ENCODE results near the gene ASF1B.

ASF1B gene

GRCh38 chr19:14138576-14139265 is 2.3 kb upstream of the ASF1B start:
- DNase-seq (ENCODE audit: low spot score) = no peak
- in situ Hi-C loops (cut with MboI; ENCODE audit: low pct_unique_long_range_greater_than_20kb, low sequenced_read_pairs, unreplicated experiment) = no loop called here
- TF ChIP-seq, protein P1, sequence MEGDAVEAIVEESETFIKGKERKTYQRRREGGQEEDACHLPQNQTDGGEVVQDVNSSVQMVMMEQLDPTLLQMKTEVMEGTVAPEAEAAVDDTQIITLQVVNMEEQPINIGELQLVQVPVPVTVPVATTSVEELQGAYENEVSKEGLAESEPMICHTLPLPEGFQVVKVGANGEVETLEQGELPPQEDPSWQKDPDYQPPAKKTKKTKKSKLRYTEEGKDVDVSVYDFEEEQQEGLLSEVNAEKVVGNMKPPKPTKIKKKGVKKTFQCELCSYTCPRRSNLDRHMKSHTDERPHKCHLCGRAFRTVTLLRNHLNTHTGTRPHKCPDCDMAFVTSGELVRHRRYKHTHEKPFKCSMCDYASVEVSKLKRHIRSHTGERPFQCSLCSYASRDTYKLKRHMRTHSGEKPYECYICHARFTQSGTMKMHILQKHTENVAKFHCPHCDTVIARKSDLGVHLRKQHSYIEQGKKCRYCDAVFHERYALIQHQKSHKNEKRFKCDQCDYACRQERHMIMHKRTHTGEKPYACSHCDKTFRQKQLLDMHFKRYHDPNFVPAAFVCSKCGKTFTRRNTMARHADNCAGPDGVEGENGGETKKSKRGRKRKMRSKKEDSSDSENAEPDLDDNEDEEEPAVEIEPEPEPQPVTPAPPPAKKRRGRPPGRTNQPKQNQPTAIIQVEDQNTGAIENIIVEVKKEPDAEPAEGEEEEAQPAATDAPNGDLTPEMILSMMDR (IDR thresholded peaks at IDR 0.05; ENCODE audit: extremely low read depth, insufficient read depth, missing control alignments) = no peak

- DNase-seq (ENCODE audit: low spot score) = no peak
- in situ Hi-C loops (cut with MboI; ENCODE audit: low pct_unique_long_range_greater_than_20kb, low sequenced_read_pairs, unreplicated experiment) = no loop called here
- TF ChIP-seq, protein P1 (IDR thresholded peaks at IDR 0.05; ENCODE audit: extremely low read depth, insufficient read depth, missing control alignments) = no peak
Observed at GRCh38 chr19:14135985-14136508, 342 bp downstream of the ASF1B start.

DNA sequence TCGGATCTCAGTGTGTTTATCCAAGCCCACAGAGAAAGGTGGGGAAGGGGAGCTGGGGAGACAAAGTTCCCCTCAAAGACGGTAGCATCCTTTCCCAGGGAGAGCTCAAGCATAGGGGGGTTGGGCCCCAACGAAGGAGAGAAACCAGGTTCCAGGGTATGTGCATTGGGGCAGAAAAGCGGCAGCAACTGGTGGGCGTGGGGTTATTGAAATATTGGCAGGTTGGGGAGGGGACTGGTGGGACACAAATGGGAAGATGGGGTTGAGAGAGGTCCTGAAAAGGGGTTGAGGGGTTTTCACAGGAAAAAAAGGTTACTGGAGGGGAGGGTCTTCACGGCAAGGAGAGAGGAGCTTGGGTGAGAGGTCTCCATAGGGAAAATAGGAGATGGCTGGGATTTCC is 1.0 kb downstream of the ASF1B start:
- in situ Hi-C loops (cut with MboI; ENCODE audit: low pct_unique_long_range_greater_than_20kb, low sequenced_read_pairs, unreplicated experiment) = no loop called here
- DNase-seq (ENCODE audit: low spot score) = no peak
- TF ChIP-seq, protein P1 (IDR thresholded peaks at IDR 0.05; ENCODE audit: extremely low read depth, insufficient read depth, missing control alignments) = no peak

GRCh38 chr19:14127929-14128509 is 8.4 kb downstream of the ASF1B start:
- TF ChIP-seq, protein P1 (IDR thresholded peaks at IDR 0.05; ENCODE audit: extremely low read depth, insufficient read depth, missing control alignments) = no peak
- no peak for DNase-seq (ENCODE audit: low spot score)
- in situ Hi-C loops (cut with MboI; ENCODE audit: low pct_unique_long_range_greater_than_20kb, low sequenced_read_pairs, unreplicated experiment) = no loop called here

DNA sequence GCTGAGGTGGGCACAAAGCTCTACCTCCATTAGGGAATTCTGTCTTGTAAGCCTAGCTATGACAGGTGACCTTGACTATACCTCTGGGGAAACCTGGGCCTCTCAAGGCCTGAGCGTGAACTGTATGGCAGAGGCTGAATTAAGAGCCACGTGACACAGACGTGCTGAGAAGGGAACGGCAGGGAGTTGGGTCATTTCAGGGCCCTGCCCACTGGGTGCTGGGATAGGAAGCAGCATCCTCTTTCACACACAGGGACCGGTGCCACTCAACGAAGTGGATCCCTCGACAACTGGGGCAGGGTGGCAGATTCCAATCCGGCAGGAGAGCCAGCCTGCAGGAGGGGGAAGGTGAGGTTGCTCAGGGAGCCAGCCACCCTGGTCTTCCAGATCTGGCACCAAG is 9.2 kb downstream of the ASF1B start:
- in situ Hi-C loops (cut with MboI; ENCODE audit: low pct_unique_long_range_greater_than_20kb, low sequenced_read_pairs, unreplicated experiment) = no loop called here
- TF ChIP-seq, protein P1 (IDR thresholded peaks at IDR 0.05; ENCODE audit: extremely low read depth, insufficient read depth, missing control alignments) = no peak

GRCh38 chr19:14122924-14123323 is 13.5 kb downstream of the ASF1B start:
- TF ChIP-seq, protein P1 (IDR thresholded peaks at IDR 0.05; ENCODE audit: extremely low read depth, insufficient read depth, missing control alignments) = no peak
- in situ Hi-C loops (cut with MboI; ENCODE audit: low pct_unique_long_range_greater_than_20kb, low sequenced_read_pairs, unreplicated experiment) = no loop called here
- no peak for DNase-seq (ENCODE audit: low spot score)

More for the DNA sequence above, 9.2 kb downstream of the ASF1B start:
- DNase-seq (ENCODE audit: low spot score) = no peak
